HepG2 (cell line): Measurements from ENCODE around the gene DNAJB12. TPM values are rescaled to one million over a fixed set of nuclear protein-coding genes. Genes with fewer than 3 reads are reported as not detected.

ENCODE experiments used
- CEBPG ChIP-seq: IDR thresholded peaks from 2 replicates; pipeline ENCODE4 v1.6.1; 2016
- DNMT1 ChIP-seq: sonication (generic); formaldehyde crosslinking; IDR thresholded peaks from 2 replicates; pipeline ENCODE4 v1.5.1; 2020; ENCODE audit warnings: mild to moderate bottlenecking, missing genetic modification reagents
- EEA1 ChIP-seq: sonication (generic); formaldehyde crosslinking; IDR thresholded peaks from 2 replicates; pipeline ENCODE4 v1.5.1; 2020; ENCODE audit warnings: mild to moderate bottlenecking, missing genetic modification reagents, borderline replicate concordance
- FOXP1 ChIP-seq, 2 experiments: fragments of 450-650 bp in 1 of 2; IDR thresholded peaks; 2 replicates each; pipeline ENCODE4 v1.6.1; 2017 to 2018; ENCODE audit warnings: antibody characterized with exemption in 1 of 2
- GZF1 ChIP-seq: sonication (generic); formaldehyde crosslinking; IDR thresholded peaks from 2 replicates; pipeline ENCODE4 v1.5.1; 2020; ENCODE audit warnings: mild to moderate bottlenecking, missing genetic modification reagents
- ISL2 ChIP-seq: sonication (generic); formaldehyde crosslinking; IDR thresholded peaks from 2 replicates; pipeline ENCODE4 v1.5.0; 2020; ENCODE audit warnings: missing genetic modification reagents
- MAFG ChIP-seq: sonication (generic); formaldehyde crosslinking; IDR thresholded peaks from 2 replicates; pipeline ENCODE4 v1.5.1; 2020; ENCODE audit warnings: mild to moderate bottlenecking, missing genetic modification reagents
- MXD1 ChIP-seq: sonication (generic); formaldehyde crosslinking; IDR thresholded peaks from 2 replicates; pipeline ENCODE4 v1.4.0; 2020; ENCODE audit warnings: mild to moderate bottlenecking, missing genetic modification reagents
- NKX3-1 ChIP-seq: sonication (generic); formaldehyde crosslinking; IDR thresholded peaks from 2 replicates; pipeline ENCODE4 v1.5.0; 2020; ENCODE audit warnings: missing genetic modification reagents
- PRDM15 ChIP-seq: sonication (generic); formaldehyde crosslinking; IDR thresholded peaks from 2 replicates; pipeline ENCODE4 v1.4.0; 2020; ENCODE audit warnings: missing genetic modification reagents
- REL ChIP-seq: sonication (generic); formaldehyde crosslinking; conservative IDR thresholded peaks from 2 replicates; pipeline ENCODE4 v1.8.0; 2022; ENCODE audit warnings: mild to moderate bottlenecking, missing genetic modification reagents, moderate library complexity
- TFDP2 ChIP-seq: sonication (generic); formaldehyde crosslinking; IDR thresholded peaks from 2 replicates; pipeline ENCODE4 v1.4.0; 2020; ENCODE audit warnings: missing genetic modification reagents
- YEATS2 ChIP-seq: sonication (generic); formaldehyde crosslinking; IDR thresholded peaks from 2 replicates; pipeline ENCODE4 v1.4.0; 2020; ENCODE audit warnings: missing genetic modification reagents, borderline replicate concordance
- ZBTB2 ChIP-seq: sonication (generic); formaldehyde crosslinking; IDR thresholded peaks from 2 replicates; pipeline ENCODE4 v1.8.0; 2022; ENCODE audit warnings: low read depth, missing genetic modification reagents
- ZBTB39 ChIP-seq: sonication (generic); formaldehyde crosslinking; IDR thresholded peaks from 2 replicates; pipeline ENCODE4 v1.5.0; 2020; ENCODE audit warnings: missing genetic modification reagents
- ZNF292 ChIP-seq: sonication (generic); formaldehyde crosslinking; IDR thresholded peaks from 2 replicates; pipeline ENCODE4 v1.8.1; 2022; ENCODE audit warnings: mild to moderate bottlenecking, low read depth, missing genetic modification reagents, borderline replicate concordance
- ZNF333 ChIP-seq: sonication (generic); formaldehyde crosslinking; IDR thresholded peaks from 2 replicates; pipeline ENCODE4 v1.4.0; 2020; ENCODE audit warnings: mild to moderate bottlenecking, missing genetic modification reagents, borderline replicate concordance
- ZNF414 ChIP-seq: sonication (generic); formaldehyde crosslinking; IDR thresholded peaks from 2 replicates; pipeline ENCODE4 v1.5.0; 2020; ENCODE audit warnings: missing genetic modification reagents
- ZNF543 ChIP-seq: sonication (generic); formaldehyde crosslinking; IDR thresholded peaks from 2 replicates; pipeline ENCODE4 v1.4.0; 2020; ENCODE audit warnings: mild to moderate bottlenecking, missing genetic modification reagents
- ZNF562 ChIP-seq: sonication (generic); formaldehyde crosslinking; IDR thresholded peaks from 2 replicates; pipeline ENCODE4 v1.8.0; 2022; ENCODE audit warnings: missing genetic modification reagents, borderline replicate concordance
- polyA plus RNA-seq, 8 experiments: library from polyadenylated mRNA; depleted of rRNA in 3 of 8; stranded (reverse) in 7 of 8; unstranded in 1 of 8; fragments of >200 nt; fragmentation: Illumina TruSeq in 4 of 8; extraction: Trizol in 4 of 8; gene quantifications; 2 replicates each; pipeline versions ENCODE4 v1.2.1 to v1.2.3, GENCODE V29; 2011 to 2016; ENCODE audit warnings: low read depth in 4 of 8, missing spikeins in 1 of 8, mixed read lengths in 1 of 8; ENCODE audit not compliant: insufficient read depth in 1 of 8
- total RNA-seq, 5 experiments: library from RNA; depleted of rRNA; stranded (reverse); fragments of >200 nt; fragmentation: Illumina TruSeq; extraction: Trizol; gene quantifications; 2 replicates each; pipeline ENCODE4 v1.2.3, GENCODE V29; 2016; ENCODE audit warnings: low read depth in 1 of 5

The DNAJB12 gene
- total and polyA plus RNA-seq, 2 of the 13 experiments (the other 11 are each of a cell fraction or from before 2014, with no cell fraction given), result 10.8 to 18.2 TPM

GRCh38 chr10:72328045-72328828, 26.5 kb downstream of the DNAJB12 start (continued):
- no peak for TF ChIP-seq REL (CRISPR knock-in tag)
- TF ChIP-seq GZF1 (CRISPR knock-in tag), result no peak
- no peak for TF ChIP-seq DNMT1 (CRISPR knock-in tag)
- TF ChIP-seq FOXP1 (IDR thresholded peaks at IDR 0.05), result no peak
- TF ChIP-seq FOXP1 (CRISPR knock-in tag; IDR thresholded peaks at IDR 0.05), result no peak
- TF ChIP-seq MAFG (CRISPR knock-in tag), result no peak
- TF ChIP-seq YEATS2 (CRISPR knock-in tag), result no peak
- TF ChIP-seq ISL2 (CRISPR knock-in tag), result no peak
- no peak for TF ChIP-seq TFDP2 (CRISPR knock-in tag)
- no peak for TF ChIP-seq MXD1 (CRISPR knock-in tag)
- TF ChIP-seq PRDM15 (CRISPR knock-in tag), result no peak
- TF ChIP-seq ZBTB2 (CRISPR knock-in tag), result no peak
- TF ChIP-seq ZNF292, result peak; percentile 53; the same call in 1 of the 2 replicates
- TF ChIP-seq ZNF543 (CRISPR knock-in tag), result no peak
- TF ChIP-seq ZNF414, result 0 out of 2 replicates have a peak, but pooled peaks have one; percentile 44
- no peak for TF ChIP-seq ZNF562 (CRISPR knock-in tag)
- no peak for TF ChIP-seq EEA1 (CRISPR knock-in tag)
- no peak for TF ChIP-seq ZNF333
- no peak for TF ChIP-seq CEBPG (CRISPR knock-in tag)
- no peak for TF ChIP-seq NKX3-1 (CRISPR knock-in tag)
- no peak for TF ChIP-seq ZBTB39 (CRISPR knock-in tag)
